HFF-Myc (cell line): ENCODE measurements around the gene HS1BP3.

Experiments used
- DNase-seq: peaks from one replicate; pipeline ENCODE4 v3.0.0-alpha.2; 2011; ENCODE audit warnings: low read depth; ENCODE audit errors: extremely low read depth
- H3K4me3 ChIP-seq: replicated peaks from 2 replicates; pipeline ENCODE4 v1.5.1; 2011; ENCODE audit warnings: low read depth, mild to moderate bottlenecking, control low read depth, low read length
- TF ChIP-seq, protein P1 (sequence below): IDR thresholded peaks from 2 replicates; pipeline ENCODE4 v1.5.1; 2012; ENCODE audit warnings: mild to moderate bottlenecking, low read depth, low read length, control low read depth; ENCODE audit errors: missing control alignments

Gene HS1BP3

DNA sequence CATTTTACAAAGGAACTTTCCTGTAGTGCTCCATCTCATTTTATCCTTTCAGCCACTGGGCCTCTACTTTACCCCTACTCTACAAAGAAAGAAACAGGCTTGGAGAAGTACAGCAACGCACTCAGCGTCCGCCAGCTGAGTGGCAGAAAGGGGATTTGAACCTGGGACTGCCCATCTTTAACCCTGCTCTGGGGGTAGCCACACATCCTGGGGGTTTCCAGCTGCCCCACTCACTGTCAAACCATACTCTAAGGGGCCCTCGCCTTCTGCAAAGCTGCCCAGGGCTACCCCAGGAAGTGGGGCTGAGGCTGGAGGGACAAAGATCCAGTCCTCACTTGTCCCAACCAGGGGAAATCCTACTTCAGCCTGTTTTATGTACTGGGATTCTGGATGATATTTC, 17.9 kb downstream of the HS1BP3 start:
- no peak for DNase-seq
- no peak overlapping the region for H3K4me3 ChIP-seq
- TF ChIP-seq, protein P1, sequence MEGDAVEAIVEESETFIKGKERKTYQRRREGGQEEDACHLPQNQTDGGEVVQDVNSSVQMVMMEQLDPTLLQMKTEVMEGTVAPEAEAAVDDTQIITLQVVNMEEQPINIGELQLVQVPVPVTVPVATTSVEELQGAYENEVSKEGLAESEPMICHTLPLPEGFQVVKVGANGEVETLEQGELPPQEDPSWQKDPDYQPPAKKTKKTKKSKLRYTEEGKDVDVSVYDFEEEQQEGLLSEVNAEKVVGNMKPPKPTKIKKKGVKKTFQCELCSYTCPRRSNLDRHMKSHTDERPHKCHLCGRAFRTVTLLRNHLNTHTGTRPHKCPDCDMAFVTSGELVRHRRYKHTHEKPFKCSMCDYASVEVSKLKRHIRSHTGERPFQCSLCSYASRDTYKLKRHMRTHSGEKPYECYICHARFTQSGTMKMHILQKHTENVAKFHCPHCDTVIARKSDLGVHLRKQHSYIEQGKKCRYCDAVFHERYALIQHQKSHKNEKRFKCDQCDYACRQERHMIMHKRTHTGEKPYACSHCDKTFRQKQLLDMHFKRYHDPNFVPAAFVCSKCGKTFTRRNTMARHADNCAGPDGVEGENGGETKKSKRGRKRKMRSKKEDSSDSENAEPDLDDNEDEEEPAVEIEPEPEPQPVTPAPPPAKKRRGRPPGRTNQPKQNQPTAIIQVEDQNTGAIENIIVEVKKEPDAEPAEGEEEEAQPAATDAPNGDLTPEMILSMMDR: no peak

GRCh38 chr2:20632446-20632990, 18.4 kb downstream of the HS1BP3 start:
- no peak for DNase-seq
- TF ChIP-seq, protein P1: no peak
- no peak overlapping the region for H3K4me3 ChIP-seq

- TF ChIP-seq, protein P1: no peak
Measured at GRCh38 chr2:20631617-20632307, 19.1 kb downstream of the HS1BP3 start.

GRCh38 chr2:20630967-20631366, 19.9 kb downstream of the HS1BP3 start:
- H3K4me3 ChIP-seq: no peak overlapping the region
- TF ChIP-seq, protein P1: no peak
- no peak for DNase-seq

More at GRCh38 chr2:20631617-20632307, 19.1 kb downstream of the HS1BP3 start:
- no peak for DNase-seq
- no peak overlapping the region for H3K4me3 ChIP-seq

DNA sequence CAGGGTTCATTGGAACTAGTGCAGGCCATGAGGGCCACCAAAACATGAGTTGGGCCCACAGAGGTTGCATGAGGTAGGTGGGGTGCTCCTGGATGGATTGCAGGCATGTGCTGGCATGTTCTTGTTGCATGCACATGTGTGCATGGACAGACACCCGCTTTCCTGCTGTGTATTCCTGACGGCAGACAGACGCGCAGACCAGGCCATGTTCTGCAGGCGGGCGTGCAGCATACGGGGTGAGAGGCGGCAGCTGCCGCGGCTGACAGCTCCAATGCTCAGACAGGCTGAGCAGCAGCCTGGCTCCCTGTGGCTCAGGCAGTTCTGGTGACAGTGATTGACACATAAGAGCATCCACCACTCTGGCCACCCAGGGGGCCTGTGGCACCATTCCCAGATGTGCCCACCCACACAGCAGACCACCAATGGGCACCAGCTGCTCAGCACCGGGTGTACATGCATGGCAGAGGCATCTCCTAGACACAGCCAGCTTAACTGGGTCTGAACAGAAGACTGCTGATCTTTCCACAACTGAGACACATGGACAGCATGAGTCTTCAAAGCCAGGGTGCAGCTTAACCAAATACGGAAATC, 21.2 kb downstream of the HS1BP3 start:
- DNase-seq: no peak
- TF ChIP-seq, protein P1: no peak
- H3K4me3 ChIP-seq: no peak overlapping the region

- TF ChIP-seq, protein P1: no peak
- no peak for DNase-seq
- H3K4me3 ChIP-seq: no peak overlapping the region
Measured at GRCh38 chr2:20629181-20629580, 21.7 kb downstream of the HS1BP3 start.
